Measurements from ENCODE around the gene FOXL2NB. TPM values are rescaled to one million over a fixed set of nuclear protein-coding genes. Genes with fewer than 3 reads are reported as not detected.

Gene FOXL2NB
- polyA plus RNA-seq, 2 of the 4 experiments (the other 2 are of a cell fraction), result 2.3 to 3.2 TPM

GRCh38 chr3:138935863-138936740 is 10.9 kb upstream of the FOXL2NB start:
- POLR2A ChIA-PET, result interaction anchor here (0.6 to 1.2 kb wide), 5 partner anchors 11 to 418 kb away, joined by 3 to 8 read pairs (median 4); partner anchors contain the start of genes CEP70, FOXL2 and FOXL2NB
- FAIRE-seq (no peak), ATAC-seq (peak; percentile 91), DNase-seq (ENCODE audit: low read depth in 1 of 2, low spot score in 1 of 2) (peak; percentile 64 to 75)
- no peaks in the 10 kb centered on the region for H3K4me1 ChIP-seq
- peak overlapping the region; percentile 45 for H3K4me3 ChIP-seq
- H3K4me2 ChIP-seq, result peak overlapping the region; percentile 69
- CTCF ChIA-PET, result interaction anchor here (0.6 to 9.0 kb wide), 46 partner anchors 9 to 1779 kb away, joined by 3 to 82 read pairs (median 4); partner anchors contain the start of genes CEP70, FOXL2, FOXL2NB and MRPS22
- 30% methylated on average over 9 of the region's 58 CpGs for WGBS (ENCODE audit: missing lambda C conversion rate)
- no peaks in the 10 kb centered on the region for H3K9me3 ChIP-seq
- peak overlapping the region; percentile 69 to 93 for H3K27ac ChIP-seq
- TF ChIP-seq RNF2 (IDR thresholded peaks at IDR 0.05; ENCODE audit: borderline replicate concordance, low read depth) (no peak), EP300 (IDR thresholded peaks at IDR 0.05) (no peak), KDM1A (IDR thresholded peaks at IDR 0.05; ENCODE audit: low read depth) (no peak), HOXA7 (CRISPR knock-in tag; IDR thresholded peaks at IDR 0.05) (no peak), RCOR1 (IDR thresholded peaks at IDR 0.05; ENCODE audit: low read depth, low read length) (no peak), JUN (IDR thresholded peaks at IDR 0.05) (0 out of 5 replicates have a peak, but pooled peaks of 1 of the 2 experiments have one; percentile 27), RAD21 (conservative IDR thresholded peaks at IDR 0.05 in 1 of 2, IDR thresholded peaks at IDR 0.05 in 1 of 2) (peak; percentile 45 to 47; a peak in 4 of 5 replicates), ATOH8 (CRISPR knock-in tag; IDR thresholded peaks at IDR 0.05; ENCODE audit: low read depth) (no peak), NR3C1 (IDR thresholded peaks at IDR 0.05) (no peak), USF2 (IDR thresholded peaks at IDR 0.05) (peak; percentile 51; the same call in 1 of the 2 replicates), E2F6 (IDR thresholded peaks at IDR 0.05; ENCODE audit: borderline replicate concordance, low read depth) (peak; percentile 64), SREBF2 (IDR thresholded peaks at IDR 0.05) (no peak), MAX (IDR thresholded peaks at IDR 0.05) (0 out of 2 replicates have a peak, but pooled peaks have one; percentile 70), POLR2A (IDR thresholded peaks at IDR 0.05; ENCODE audit: low read length) (peak; percentile 15; the same call in 1 of the 2 replicates), MAZ (IDR thresholded peaks at IDR 0.05; ENCODE audit: borderline replicate concordance, low read depth, low read length) (no peak), CHD2 (IDR thresholded peaks at IDR 0.05; ENCODE audit: low read length, partially characterized antibody) (no peak), CTCF (IDR thresholded peaks at IDR 0.05) (peak; percentile 62), SMC3 (IDR thresholded peaks at IDR 0.05) (peak; percentile 67), ZSCAN20 (CRISPR knock-in tag; IDR thresholded peaks at IDR 0.05) (no peak)
